OCI-M1 (cell line): ENCODE results near the gene OPN4.
A peak's percentile ranks its signal among the peaks of the same experiment; 100 is the strongest.

Source experiments
- DNase-seq: peaks from one replicate; lab custom pipeline; 2025; lab: John Stamatoyannopoulos, UW

OPN4 gene

DNA sequence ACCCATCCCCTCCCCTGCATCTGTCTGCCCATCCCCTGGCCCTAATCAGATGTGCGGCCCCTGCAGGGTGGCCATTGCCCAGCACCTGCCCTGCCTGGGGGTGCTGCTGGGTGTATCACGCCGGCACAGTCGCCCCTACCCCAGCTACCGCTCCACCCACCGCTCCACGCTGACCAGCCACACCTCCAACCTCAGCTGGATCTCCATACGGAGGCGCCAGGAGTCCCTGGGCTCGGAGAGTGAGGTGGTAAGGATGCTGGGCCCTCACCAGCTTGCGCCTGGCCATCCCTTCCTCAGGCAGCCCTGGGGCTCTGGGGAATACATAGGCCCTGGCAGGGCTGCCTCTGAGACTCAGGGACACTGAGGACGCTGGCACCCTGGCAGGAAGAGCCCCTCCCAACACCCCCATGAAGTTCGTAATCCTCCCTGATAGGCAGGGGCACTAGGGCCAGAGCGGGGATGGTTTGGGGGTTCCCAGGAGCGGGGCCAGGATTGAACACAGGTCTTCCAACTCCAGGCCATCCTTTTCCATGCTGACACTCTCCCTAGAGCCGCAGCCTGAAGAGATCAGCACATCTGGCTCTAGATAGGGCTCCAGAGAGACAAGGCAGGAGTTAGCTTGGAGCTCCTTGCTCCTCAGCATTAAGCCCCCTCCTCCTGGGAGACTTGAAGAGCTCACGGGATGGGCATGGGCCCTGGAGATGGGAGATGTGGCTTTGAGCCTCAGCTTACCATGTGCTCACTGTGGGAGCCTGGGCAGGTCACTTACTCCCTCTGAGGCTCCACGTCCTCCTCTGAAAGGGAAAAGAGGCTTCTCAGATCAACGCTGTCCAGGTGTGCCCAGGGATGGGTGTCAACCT lies 8.1 kb downstream of the OPN4 start:
- no peak for DNase-seq

DNA sequence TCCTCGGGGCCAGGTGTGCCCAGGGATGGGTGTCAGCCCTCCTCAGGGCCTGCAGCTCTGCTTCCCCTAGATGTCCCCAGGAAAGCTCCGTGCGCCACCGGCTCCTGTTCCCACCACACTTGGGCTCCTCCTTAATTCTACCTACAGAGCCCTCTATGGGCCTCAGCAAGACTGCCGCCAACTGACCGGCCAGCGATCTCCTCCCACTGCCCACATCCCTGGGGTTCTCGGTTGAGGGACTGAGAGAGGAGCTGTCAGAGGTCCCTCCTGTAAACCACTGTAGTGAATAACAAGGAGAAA lies 8.6 kb downstream of the OPN4 start:
- no peak for DNase-seq

DNA sequence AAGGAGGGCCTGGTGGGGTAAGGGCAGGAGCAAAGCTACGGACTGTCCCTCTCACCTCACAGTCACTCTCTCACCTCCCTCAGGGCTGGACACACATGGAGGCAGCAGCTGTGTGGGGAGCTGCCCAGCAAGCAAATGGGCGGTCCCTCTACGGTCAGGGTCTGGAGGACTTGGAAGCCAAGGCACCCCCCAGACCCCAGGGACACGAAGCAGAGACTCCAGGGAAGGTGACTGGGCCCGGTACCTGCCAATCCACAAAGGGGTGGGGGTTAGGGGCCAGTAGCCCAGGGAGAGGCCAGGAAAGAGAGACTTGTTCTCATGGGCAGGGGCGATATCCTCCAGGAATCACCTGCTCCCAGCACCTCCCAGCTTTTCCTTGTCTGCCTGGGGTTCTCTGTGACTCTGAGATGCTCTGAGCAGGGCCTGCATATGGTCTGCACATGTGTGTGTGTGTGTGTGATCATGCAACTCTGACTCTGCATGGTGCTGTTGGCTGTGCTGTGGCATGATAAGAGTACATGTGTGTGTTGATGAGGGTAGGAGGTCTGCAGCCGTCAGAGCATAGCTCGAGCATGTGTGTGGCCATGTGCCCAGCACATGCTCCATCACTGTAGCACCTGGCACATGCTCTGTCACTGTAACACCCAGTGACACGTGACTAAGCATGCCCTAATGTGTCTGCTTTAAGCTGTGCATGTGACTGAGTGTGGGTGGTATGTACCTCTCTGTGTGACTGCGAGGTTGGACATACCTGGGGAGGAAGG lies 9.4 kb downstream of the OPN4 start:
- DNase-seq, result no peak

DNA sequence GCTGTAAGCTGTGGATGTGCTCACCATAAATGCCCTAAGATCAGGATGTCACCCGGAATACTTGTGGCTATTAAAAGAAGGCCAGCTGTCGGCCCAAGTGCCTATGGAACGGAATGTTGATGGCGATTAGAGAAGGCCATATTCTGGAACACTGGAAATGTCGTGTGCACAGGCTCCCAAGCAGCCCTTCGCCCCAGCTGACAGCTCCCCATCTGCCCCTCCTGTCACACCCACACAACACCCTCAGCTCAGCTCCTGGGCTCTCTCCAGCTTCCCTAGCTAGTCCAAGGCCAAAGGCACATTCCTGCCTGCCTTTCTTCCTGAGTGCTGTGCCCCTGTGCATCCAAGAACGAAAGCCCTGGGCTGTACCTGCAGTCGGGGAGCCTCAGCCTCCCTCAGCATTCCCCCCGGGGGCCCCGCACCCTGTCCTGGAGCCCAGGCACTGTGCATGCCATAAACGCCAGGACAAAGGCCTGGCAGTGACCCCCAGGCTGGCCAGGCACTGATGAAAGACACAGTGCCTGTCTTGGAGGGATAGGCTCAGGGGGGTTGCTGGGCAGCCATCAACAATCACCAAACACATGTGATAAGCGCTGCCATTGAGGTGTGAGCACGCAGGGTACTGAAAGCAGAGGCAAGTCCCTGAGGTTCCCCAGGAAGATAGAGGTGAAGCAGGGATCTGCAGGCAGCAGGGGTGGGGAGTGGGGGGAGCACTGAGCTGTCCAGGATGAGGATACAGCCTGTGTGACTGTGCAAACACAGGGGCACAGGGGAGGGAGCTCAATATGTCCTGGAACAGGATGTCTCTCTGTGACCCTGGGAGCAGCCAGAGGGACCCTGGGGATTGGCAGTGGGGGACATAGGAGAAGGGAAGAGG lies 10.2 kb downstream of the OPN4 start:
- DNase-seq, result no peak

DNA sequence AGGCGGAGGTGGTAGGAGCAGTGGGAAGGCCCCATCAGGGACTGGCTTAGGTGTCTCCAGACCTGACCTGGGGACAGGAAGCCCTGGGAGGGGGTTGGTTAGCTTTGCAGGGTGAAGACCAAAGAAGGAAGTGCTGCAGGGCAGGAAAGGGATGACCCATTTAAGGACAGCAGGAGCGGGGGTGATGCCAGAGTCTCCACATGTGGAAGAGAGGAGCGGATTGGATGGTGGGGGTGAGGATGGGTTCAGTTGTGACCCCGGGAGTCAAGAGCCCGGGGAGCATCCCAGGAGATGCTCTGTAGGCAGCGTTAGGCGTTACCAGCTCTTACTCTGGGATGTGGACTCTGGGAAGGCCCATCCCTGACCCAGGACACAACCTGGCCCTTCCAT lies 10.9 kb downstream of the OPN4 start:
- DNase-seq, result no peak

DNA sequence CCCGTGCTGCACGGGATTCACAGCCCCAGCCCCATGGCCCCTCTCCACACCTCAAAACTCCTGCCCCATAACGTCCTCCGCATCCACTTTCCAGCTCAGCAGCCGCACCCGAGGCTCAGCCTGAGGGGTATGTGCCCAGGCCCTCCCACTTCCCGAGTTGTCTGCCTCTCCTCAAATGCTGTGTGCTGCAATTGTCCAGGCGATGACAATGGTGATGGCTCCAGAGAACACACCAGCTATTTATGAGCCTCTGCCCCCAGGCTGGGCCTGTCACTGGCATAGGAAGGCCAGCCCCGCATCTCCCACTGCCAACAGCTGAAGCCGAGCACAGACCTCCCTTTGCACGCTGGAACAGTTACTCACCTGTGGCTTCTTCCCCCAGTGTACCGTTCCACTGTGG lies 11.5 kb downstream of the OPN4 start:
- DNase-seq, result no peak

DNA sequence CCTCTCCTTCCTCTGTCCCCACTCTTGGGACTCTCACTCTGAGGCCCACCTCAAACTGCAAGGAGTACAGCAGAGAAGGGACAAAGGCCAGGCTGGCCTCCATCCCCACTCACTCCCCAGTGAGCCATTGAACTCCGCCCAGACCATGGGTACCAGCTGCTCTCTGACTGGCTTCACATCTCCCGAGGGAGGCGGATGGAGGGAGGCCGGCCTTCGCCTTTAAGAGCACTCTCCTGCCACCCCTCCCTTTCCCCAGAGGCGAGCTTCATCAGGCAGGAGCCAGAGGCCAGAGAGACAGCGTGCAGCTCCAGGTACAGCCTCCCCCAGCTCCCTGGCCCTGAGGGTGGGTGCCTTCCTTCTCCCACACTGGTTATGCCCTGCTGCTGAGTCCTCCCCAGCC lies 12.2 kb downstream of the OPN4 start:
- no peak for DNase-seq

DNA sequence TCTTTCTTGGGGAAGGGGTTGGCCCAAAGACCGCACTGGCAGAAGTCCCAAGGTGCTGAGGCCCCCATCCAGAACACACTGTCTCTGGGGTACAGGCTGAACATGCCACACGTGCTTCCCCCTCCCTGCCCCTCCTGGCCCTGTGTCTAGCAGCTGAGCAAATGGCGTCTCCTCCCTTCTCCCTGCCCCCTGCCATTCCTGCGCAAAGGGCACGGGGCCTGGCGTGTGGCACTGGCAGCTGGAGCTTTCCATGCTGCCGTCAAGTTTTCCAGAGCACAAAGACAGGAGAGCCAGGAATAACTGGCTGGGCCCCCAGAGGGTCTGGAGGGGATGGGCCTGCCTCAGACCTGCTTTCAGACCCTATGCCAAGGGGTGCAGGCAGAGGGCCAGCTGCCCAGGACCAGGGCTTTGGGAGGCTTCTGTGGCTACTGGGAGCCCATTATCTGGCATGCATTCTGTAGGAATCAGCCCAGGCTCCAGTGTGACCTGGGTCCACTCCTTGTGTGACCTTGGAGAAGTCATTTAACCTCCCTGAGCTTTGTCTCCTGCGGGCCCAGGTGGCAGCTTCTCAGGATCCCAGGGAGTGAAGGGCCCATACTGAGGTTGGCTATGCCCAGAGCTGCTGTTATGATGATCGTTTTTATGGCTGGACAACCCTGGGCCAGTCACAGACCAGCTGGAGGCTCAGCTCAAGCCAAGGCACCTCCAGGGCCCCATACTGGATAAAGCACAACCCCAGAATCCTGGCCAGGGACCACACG lies 13.3 kb downstream of the OPN4 start:
- no peak for DNase-seq

DNA sequence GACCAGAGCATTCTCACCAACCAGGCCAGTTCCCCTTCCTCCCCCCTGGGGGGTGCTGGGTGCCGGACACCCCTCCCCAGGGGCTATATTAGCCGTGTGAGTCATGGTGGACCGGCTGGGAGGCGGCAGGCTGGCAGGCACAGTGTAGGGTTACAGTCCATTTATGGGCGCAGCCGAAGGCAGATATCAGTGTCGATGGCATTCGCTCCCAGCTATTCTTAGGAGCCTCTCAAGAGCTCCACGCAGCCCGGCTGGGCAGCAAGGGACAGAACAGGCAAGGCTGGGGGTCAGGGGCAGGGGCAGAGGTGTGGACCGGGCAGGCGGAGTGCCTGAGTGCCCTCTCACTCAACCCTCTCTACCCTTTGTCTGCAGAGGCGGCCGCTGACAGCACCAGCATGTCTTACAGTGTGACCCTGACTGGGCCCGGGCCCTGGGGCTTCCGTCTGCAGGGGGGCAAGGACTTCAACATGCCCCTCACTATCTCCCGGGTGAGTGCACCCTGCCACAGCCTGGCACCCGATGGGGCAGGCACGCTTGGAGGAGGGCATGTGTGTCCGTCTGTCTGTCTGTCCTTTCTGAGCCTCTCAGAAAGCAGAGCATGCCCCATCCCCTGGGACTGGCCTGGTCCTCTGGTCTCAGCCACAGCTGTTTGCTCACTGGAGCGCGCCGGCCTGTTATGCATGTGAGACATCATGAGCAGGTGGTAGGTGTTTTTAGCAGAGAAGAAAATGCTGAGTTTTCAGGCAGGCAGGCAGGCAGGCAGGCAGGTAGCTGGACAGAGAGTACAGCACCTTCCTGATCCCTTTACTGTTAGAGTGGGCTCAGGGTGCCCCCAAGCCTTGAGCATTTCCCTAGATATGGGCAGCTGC lies 14.2 kb downstream of the OPN4 start, which contains the start of gene LDB3:
Gene LDB3, plus strand, starts transcription at position 215 of the 869 bp plus-strand sequence. Its CDS starts 181 bp downstream, at position 396.
- no peak for DNase-seq

DNA sequence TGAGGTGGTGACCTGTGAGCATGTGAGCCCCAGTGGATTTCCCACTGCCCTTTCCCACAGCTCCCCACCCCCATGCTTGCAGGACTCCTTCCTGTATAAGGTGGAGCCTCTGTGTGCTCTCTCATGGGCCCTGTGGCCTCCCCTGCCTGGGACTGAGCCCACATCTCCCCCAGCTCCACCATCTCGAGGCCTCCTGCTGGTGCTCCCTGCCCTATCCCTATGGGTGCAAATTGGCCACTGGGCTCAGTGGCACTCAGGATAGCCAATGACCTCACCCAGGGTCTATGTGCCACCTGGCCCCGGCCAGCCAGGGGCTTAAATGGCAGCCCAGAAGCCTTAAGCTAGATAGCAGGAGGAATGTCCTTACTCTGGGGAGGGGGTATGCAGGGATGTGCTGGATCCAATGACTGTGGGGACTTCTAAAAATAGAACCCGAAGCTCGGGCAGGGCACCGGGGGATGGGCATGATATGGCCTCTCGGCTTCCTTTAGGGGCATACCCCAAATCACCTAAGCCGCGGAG lies 16.0 kb downstream of the OPN4 start:
- DNase-seq, result no peak

DNA sequence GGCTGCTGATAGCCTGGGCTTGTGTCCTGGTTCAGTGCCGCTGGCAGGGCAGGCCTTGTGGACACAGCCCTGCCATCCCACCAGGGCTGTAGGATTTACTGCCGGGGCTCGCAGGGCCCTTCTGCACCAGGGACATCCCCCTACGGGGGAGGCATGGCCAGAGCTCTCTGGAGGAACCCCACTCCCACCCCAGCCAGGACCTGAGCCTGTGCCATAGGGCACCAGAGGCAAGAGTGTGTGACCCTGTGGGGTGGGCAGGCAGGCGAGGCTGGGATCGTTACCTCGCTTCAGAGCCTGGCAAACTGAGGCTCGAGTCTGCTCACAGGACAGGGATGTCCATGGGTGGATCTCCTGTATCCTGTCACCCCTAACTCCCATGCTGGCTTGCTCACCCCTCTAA lies 16.5 kb downstream of the OPN4 start:
- DNase-seq, result no peak

DNA sequence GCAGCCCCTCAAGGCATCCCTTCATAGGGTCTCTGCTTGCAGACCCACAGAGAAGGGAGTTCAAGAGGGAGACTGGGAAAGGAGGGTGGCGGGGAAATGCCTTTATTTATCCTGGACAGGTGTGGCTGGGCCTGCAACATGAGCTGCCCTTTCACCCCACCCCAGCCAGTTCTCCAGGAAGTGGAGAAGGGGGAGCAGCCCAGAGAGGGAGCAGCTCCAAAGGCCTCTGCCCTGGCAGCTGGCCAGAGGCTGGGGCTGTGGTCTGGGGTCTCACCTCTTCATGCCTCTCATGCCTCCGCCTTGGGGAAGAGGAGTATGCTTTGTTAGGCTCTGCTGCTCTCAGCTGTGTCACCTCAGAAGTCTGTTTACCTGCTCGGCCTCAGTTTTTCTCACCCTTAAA lies 17.1 kb downstream of the OPN4 start:
- DNase-seq, result no peak

DNA sequence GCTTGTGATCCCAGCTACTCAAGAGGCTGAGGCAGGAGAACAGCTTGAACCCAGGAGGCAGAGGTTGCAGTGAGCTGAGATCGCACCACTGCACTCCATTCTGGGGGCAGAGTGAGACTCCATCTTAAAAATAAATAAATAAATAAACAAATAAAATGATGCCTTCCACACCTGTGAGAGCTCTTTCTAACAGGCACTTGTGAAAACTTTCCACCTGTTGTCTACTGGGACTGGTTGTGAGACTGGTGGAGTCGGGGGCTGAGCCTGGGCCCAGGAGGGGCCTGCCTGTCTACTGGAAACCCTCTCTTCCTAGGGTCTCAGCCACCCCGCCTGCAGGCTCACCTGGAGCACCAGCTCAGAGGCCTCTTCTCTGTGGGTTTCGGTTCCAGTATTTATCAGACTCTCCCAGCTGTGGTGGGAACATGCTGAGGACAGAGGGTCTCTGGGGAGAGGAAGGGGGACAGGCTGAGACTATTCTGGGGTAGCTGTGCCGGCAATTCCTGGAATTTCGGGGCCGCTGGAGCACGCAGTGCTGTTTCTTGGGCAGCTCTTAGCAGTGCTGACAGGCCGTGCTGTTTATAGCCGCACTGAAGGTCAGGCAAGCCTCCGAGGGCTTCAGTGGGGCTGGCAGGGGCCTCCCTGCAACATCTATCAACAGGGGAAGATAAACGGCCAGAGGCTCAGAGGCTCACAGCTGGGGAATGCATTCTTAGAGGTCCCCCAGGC lies 17.8 kb downstream of the OPN4 start:
- DNase-seq, result no peak

DNA sequence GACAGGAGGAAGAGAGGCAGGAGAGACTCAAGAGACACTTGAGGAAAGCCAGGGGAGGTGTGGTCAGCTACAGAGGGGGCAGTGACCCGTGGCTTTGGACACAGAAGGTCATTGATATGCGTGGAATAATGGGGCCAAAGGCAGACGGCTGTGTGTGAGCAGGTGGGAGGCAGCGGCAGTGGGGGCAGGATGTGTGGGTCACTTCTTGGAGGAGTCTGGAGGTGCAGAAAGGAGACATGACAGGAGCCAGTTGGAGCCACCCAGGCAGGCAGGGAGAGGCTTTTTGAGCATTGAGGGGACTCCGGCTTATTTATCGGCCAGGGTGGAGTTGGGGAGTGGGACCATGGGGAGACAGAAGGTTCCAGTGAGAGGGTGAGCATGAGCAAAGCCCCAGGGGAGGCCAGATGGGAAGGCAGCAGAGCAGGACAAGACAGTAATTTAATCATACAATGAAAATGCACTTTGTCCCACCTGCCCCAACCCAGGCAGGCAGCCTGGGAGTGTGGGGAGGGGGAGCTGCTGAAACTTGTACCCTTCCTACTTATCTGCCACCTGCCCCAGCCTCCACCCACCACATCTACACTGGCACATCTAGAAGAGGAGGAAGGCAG lies 19.0 kb downstream of the OPN4 start:
- DNase-seq, result no peak

DNA sequence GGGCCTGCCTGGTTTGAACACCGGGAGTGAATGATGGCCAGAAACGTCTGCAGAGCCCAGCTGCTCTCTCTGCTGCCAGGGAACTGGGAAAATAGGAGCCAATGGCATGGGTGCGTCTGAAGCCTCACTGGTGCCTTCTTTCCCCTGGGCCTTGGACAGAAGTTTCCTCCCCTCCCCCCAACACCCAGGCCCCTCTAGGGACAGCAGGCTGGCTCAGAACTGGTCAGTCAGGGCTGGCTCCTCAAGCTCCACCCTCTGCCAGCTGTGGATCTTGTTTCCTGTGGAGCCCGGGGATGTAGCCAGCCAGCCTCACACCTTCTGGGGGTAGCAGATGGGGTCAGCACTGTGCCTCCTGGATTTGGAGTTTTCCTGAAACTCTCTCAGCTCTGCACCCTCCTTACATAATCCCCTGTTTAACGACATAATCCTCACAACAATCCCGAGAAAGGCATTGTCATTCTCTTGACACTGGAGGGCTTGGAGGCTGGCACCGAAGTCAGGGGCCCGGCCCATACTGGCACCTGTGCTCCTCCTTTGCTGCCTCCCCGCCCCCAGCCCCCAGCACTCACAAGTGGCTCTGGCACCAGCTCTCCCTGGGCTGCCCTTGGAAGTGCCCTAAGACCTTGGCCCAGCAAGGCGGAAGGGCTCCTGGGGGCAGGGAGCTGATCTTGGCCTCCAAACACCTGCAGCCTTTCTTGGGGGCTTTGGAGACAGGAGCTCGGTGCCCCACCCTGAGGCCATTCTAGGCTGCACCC lies 19.7 kb downstream of the OPN4 start:
- no peak for DNase-seq

DNA sequence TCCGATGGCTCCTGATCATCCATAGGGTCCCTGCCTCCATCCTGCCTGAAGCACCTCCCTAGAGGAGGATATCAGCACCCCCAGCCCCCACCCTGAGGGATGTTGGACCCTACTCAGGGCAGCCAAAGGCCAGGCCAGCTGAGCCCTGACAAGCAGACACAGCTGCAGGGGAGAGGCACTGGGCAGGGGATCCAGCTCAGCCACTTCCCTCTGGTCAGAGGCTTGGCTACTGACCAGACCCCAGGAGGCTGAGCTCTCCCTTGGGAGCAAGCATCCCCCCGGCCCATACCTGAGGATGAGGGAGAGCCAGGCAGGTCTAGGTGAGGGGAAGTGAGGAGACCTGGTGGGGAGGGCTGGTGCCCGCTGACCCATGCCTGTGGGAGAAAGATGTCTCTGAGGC lies 20.6 kb downstream of the OPN4 start:
- no peak for DNase-seq

DNA sequence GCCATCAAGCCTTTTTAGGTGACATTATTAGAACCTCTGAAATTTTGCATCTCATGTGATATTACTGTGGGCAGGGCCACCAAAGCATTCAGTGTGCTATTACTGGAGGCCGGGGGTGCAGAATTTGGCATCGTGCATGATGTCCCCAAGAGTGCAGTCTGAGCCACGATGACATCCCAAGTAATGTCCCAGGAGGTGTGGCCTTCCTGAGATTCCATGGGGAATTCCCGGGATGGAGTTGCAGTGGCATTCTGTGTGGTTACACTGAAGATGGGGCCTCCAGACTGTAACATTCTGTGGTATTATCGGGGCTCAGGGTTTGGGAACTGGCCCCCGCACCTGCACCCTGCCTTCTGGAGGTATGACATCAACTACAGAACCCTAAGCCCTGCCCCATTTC lies 23.0 kb downstream of the OPN4 start:
- DNase-seq, result no peak

DNA sequence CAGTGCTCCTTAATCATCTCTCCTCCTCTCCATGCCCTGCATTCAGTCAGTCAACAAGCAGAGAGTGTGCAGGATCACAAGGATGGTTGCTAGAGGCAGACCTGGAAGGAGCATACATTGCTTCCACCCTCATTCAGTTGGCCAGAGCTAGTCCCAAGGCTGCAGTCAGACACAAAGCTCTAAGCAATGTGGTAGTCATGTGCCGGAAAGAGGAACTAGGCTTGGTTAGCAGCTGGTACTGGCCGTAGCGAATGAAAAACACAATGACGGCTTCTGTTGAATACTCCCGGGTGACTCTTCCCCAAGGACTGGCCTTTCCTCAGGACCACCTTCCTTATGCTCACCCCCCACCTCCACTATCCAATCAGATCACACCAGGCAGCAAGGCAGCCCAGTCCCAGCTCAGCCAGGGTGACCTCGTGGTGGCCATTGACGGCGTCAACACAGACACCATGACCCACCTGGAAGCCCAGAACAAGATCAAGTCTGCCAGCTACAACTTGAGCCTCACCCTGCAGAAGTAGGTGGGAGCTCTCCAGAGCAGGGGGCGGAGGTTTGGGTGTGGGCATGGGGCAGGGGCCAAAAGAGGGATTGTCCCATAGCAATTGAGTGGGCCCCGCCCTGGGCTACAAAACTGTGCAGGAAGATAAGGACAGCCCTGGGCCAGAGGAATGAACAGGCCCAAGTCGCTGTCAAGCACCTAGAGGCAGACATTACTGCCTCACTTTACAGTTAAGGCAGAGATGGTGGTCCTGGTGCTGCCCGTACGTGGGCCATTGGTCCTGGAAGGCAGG lies 24.8 kb downstream of the OPN4 start:
- peak; percentile 43 for DNase-seq
